ENCODE data around the gene ADAMTS2. TPM values are rescaled to one million over a fixed set of nuclear protein-coding genes. Genes with fewer than 3 reads are reported as not detected.

ADAMTS2 gene
- total RNA-seq, 1 donor from 2014 or later = 93.2 TPM

- no peak for TF ChIP-seq CTCF (IDR thresholded peaks at IDR 0.05)
Measured at GRCh38 chr5:179123109-179123426, 222.2 kb downstream of the ADAMTS2 start.

GRCh38 chr5:179122411-179123108 is 222.7 kb downstream of the ADAMTS2 start:
- no peak for TF ChIP-seq CTCF (IDR thresholded peaks at IDR 0.05)
- Mint-ChIP-seq H3K36me3 (ENCODE audit: low read depth) (peaks cover 3% of the 10 kb centered on the region), H3K4me1 (ENCODE audit: low read depth) (no peaks in the 10 kb centered on the region), H3K4me3 (ENCODE audit: unreplicated experiment) (no peak overlapping the region), H3K27me3 (ENCODE audit: low read depth) (no peaks in the 10 kb centered on the region), H3K9me3 (ENCODE audit: low read depth) (peaks cover 4% of the 10 kb centered on the region), H3K27ac (ENCODE audit: unreplicated experiment) (no peak overlapping the region)
- DNase-seq (ENCODE audit: low spot score) = peak; percentile 84

More at GRCh38 chr5:179123109-179123426, 222.2 kb downstream of the ADAMTS2 start:
- peak; percentile 75 for DNase-seq (ENCODE audit: low spot score)
- Mint-ChIP-seq H3K4me3 (ENCODE audit: unreplicated experiment) (no peak overlapping the region), H3K4me1 (ENCODE audit: low read depth) (no peaks in the 10 kb centered on the region), H3K9me3 (ENCODE audit: low read depth) (peaks cover 4% of the 10 kb centered on the region), H3K27ac (ENCODE audit: unreplicated experiment) (no peak overlapping the region), H3K36me3 (ENCODE audit: low read depth) (peaks cover 6% of the 10 kb centered on the region), H3K27me3 (ENCODE audit: low read depth) (no peaks in the 10 kb centered on the region)

GRCh38 chr5:179121667-179122111 is 223.6 kb downstream of the ADAMTS2 start:
- Mint-ChIP-seq H3K27ac (ENCODE audit: unreplicated experiment) (no peak overlapping the region), H3K4me1 (ENCODE audit: low read depth) (no peaks in the 10 kb centered on the region), H3K36me3 (ENCODE audit: low read depth) (peaks cover 4% of the 10 kb centered on the region), H3K9me3 (ENCODE audit: low read depth) (peaks cover 4% of the 10 kb centered on the region), H3K27me3 (ENCODE audit: low read depth) (no peaks in the 10 kb centered on the region), H3K4me3 (ENCODE audit: unreplicated experiment) (no peak overlapping the region)
- peak; percentile 84 for DNase-seq (ENCODE audit: low spot score)
- TF ChIP-seq CTCF (IDR thresholded peaks at IDR 0.05) = no peak

GRCh38 chr5:179120951-179121666 is 224.2 kb downstream of the ADAMTS2 start:
- TF ChIP-seq CTCF (IDR thresholded peaks at IDR 0.05) = no peak
- peaks cover 7% of the 10 kb centered on the region for H3K9me3 Mint-ChIP-seq (ENCODE audit: low read depth)

GRCh38 chr5:179120421-179120861 is 224.8 kb downstream of the ADAMTS2 start:
- Mint-ChIP-seq H3K36me3 (ENCODE audit: low read depth) (peaks cover 7% of the 10 kb centered on the region), H3K27ac (ENCODE audit: unreplicated experiment) (no peak overlapping the region), H3K27me3 (ENCODE audit: low read depth) (no peaks in the 10 kb centered on the region), H3K9me3 (ENCODE audit: low read depth) (peaks cover 7% of the 10 kb centered on the region), H3K4me1 (ENCODE audit: low read depth) (no peaks in the 10 kb centered on the region), H3K4me3 (ENCODE audit: unreplicated experiment) (no peak overlapping the region)
- TF ChIP-seq CTCF (IDR thresholded peaks at IDR 0.05) = no peak
- DNase-seq (ENCODE audit: low spot score) = peak; percentile 72

More at GRCh38 chr5:179120951-179121666, 224.2 kb downstream of the ADAMTS2 start:
- no peak overlapping the region for H3K4me3 Mint-ChIP-seq (ENCODE audit: unreplicated experiment)
- no peaks in the 10 kb centered on the region for H3K4me1 Mint-ChIP-seq (ENCODE audit: low read depth)
- H3K27ac Mint-ChIP-seq (ENCODE audit: unreplicated experiment) = no peak overlapping the region
- peak; percentile 90 for DNase-seq (ENCODE audit: low spot score)
- peaks cover 7% of the 10 kb centered on the region for H3K36me3 Mint-ChIP-seq (ENCODE audit: low read depth)
- no peaks in the 10 kb centered on the region for H3K27me3 Mint-ChIP-seq (ENCODE audit: low read depth)
